WTC11 (cell line): Measurements from ENCODE around the gene F2R.

Experiments used
- FOXP1 ChIP-seq: sonication (generic); formaldehyde crosslinking; IDR thresholded peaks from 2 replicates; pipeline ENCODE4 v1.8.0; 2022; ENCODE audit warnings: missing genetic modification reagents, mild to moderate bottlenecking, moderate library complexity, borderline replicate concordance
- NFYB ChIP-seq: sonication (generic); formaldehyde crosslinking; conservative IDR thresholded peaks from 2 replicates; pipeline ENCODE4 v1.8.0; 2022; ENCODE audit warnings: low read depth, missing genetic modification reagents
- SMAD3 ChIP-seq: sonication (generic); formaldehyde crosslinking; IDR thresholded peaks from 2 replicates; pipeline ENCODE4 v1.8.0; 2022; ENCODE audit warnings: missing genetic modification reagents, mild to moderate bottlenecking, borderline replicate concordance
- SP1 ChIP-seq: sonication (generic); formaldehyde crosslinking; conservative IDR thresholded peaks from 2 replicates; pipeline ENCODE4 v1.8.1; 2022; ENCODE audit warnings: missing genetic modification reagents
- TCF7 ChIP-seq: sonication (generic); formaldehyde crosslinking; IDR thresholded peaks from 2 replicates; pipeline ENCODE4 v1.8.0; 2022; ENCODE audit warnings: mild to moderate bottlenecking, low read depth, missing genetic modification reagents, moderate library complexity
- TP53 ChIP-seq: sonication (generic); formaldehyde crosslinking; IDR thresholded peaks from 2 replicates; pipeline ENCODE4 v1.8.1; 2023; ENCODE audit warnings: mild to moderate bottlenecking, missing genetic modification reagents
- TF ChIP-seq, protein P1 (sequence below): sonication (generic); formaldehyde crosslinking; IDR thresholded peaks from 2 replicates; pipeline ENCODE4 v1.8.1; 2023; ENCODE audit warnings: mild to moderate bottlenecking, missing genetic modification reagents, moderate library complexity
- TF ChIP-seq, protein P2 (sequence below): fragments of 200-600 bp; IDR thresholded peaks from 2 replicates; pipeline ENCODE4 v1.8.0; 2022; ENCODE audit warnings: antibody characterized with exemption
- TF ChIP-seq, protein P3 (sequence below): sonication (generic); formaldehyde crosslinking; IDR thresholded peaks from 2 replicates; pipeline ENCODE4 v1.8.0; 2023; ENCODE audit warnings: mild to moderate bottlenecking, missing genetic modification reagents
- TF ChIP-seq, protein P4 (sequence below): sonication (generic); formaldehyde crosslinking; IDR thresholded peaks from 2 replicates; pipeline ENCODE4 v1.8.0; 2022; ENCODE audit warnings: mild to moderate bottlenecking, missing genetic modification reagents
- TF ChIP-seq, protein P5 (sequence below): sonication (generic); formaldehyde crosslinking; IDR thresholded peaks from 2 replicates; pipeline ENCODE4 v1.8.1; 2023; ENCODE audit warnings: mild to moderate bottlenecking, moderate library complexity, missing genetic modification reagents
- TF ChIP-seq, protein P6 (sequence below): sonication (generic); formaldehyde crosslinking; conservative IDR thresholded peaks from 2 replicates; pipeline ENCODE4 v1.8.1; 2022; ENCODE audit warnings: mild to moderate bottlenecking, missing genetic modification reagents

DNA sequence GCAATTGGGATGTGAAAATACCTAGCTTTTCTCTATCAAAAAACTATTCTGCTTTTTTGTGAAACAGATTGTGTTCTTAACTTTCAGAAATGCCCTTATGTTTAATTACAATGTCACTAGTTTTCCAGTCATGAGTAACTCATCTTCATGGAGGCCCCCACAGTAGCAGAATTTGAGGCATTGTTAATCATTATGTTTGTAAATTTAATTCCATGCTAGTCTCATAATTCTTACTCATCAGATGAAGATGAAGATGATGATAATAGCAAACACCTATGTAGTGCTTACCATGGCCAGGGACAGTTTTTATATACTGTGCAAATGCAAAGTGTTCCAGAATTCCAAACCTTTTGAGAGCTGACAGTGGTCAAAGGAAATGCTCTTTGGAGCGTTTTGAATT is 27.7 kb upstream of the F2R start:
- TF ChIP-seq, protein P1, sequence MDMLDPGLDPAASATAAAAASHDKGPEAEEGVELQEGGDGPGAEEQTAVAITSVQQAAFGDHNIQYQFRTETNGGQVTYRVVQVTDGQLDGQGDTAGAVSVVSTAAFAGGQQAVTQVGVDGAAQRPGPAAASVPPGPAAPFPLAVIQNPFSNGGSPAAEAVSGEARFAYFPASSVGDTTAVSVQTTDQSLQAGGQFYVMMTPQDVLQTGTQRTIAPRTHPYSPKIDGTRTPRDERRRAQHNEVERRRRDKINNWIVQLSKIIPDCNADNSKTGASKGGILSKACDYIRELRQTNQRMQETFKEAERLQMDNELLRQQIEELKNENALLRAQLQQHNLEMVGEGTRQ (CRISPR knock-in tag), result no peak
- no peak for TF ChIP-seq TP53 (CRISPR knock-in tag)
- TF ChIP-seq, protein P2, sequence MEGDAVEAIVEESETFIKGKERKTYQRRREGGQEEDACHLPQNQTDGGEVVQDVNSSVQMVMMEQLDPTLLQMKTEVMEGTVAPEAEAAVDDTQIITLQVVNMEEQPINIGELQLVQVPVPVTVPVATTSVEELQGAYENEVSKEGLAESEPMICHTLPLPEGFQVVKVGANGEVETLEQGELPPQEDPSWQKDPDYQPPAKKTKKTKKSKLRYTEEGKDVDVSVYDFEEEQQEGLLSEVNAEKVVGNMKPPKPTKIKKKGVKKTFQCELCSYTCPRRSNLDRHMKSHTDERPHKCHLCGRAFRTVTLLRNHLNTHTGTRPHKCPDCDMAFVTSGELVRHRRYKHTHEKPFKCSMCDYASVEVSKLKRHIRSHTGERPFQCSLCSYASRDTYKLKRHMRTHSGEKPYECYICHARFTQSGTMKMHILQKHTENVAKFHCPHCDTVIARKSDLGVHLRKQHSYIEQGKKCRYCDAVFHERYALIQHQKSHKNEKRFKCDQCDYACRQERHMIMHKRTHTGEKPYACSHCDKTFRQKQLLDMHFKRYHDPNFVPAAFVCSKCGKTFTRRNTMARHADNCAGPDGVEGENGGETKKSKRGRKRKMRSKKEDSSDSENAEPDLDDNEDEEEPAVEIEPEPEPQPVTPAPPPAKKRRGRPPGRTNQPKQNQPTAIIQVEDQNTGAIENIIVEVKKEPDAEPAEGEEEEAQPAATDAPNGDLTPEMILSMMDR, result no peak
- TF ChIP-seq, protein P3, sequence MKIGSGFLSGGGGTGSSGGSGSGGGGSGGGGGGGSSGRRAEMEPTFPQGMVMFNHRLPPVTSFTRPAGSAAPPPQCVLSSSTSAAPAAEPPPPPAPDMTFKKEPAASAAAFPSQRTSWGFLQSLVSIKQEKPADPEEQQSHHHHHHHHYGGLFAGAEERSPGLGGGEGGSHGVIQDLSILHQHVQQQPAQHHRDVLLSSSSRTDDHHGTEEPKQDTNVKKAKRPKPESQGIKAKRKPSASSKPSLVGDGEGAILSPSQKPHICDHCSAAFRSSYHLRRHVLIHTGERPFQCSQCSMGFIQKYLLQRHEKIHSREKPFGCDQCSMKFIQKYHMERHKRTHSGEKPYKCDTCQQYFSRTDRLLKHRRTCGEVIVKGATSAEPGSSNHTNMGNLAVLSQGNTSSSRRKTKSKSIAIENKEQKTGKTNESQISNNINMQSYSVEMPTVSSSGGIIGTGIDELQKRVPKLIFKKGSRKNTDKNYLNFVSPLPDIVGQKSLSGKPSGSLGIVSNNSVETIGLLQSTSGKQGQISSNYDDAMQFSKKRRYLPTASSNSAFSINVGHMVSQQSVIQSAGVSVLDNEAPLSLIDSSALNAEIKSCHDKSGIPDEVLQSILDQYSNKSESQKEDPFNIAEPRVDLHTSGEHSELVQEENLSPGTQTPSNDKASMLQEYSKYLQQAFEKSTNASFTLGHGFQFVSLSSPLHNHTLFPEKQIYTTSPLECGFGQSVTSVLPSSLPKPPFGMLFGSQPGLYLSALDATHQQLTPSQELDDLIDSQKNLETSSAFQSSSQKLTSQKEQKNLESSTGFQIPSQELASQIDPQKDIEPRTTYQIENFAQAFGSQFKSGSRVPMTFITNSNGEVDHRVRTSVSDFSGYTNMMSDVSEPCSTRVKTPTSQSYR (CRISPR knock-in tag), result no peak
- no peak for TF ChIP-seq SMAD3 (CRISPR knock-in tag)
- TF ChIP-seq TCF7 (CRISPR knock-in tag), result no peak
- TF ChIP-seq, protein P4, sequence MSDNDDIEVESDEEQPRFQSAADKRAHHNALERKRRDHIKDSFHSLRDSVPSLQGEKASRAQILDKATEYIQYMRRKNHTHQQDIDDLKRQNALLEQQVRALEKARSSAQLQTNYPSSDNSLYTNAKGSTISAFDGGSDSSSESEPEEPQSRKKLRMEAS, result no peak
- TF ChIP-seq, protein P5, sequence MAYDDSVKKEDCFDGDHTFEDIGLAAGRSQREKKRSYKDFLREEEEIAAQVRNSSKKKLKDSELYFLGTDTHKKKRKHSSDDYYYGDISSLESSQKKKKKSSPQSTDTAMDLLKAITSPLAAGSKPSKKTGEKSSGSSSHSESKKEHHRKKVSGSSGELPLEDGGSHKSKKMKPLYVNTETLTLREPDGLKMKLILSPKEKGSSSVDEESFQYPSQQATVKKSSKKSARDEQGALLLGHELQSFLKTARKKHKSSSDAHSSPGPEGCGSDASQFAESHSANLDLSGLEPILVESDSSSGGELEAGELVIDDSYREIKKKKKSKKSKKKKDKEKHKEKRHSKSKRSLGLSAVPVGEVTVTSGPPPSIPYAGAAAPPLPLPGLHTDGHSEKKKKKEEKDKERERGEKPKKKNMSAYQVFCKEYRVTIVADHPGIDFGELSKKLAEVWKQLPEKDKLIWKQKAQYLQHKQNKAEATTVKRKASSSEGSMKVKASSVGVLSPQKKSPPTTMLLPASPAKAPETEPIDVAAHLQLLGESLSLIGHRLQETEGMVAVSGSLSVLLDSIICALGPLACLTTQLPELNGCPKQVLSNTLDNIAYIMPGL (CRISPR knock-in tag), result no peak
- no peak for TF ChIP-seq SP1 (CRISPR knock-in tag)
- no peak for TF ChIP-seq FOXP1 (CRISPR knock-in tag)
- TF ChIP-seq, protein P6, sequence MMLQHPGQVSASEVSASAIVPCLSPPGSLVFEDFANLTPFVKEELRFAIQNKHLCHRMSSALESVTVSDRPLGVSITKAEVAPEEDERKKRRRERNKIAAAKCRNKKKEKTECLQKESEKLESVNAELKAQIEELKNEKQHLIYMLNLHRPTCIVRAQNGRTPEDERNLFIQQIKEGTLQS (CRISPR knock-in tag), result no peak
- TF ChIP-seq NFYB, result no peak
